ENCODE results near the gene PARD3B. TPM values are rescaled to one million over a fixed set of nuclear protein-coding genes. Genes with fewer than 3 reads are reported as not detected.

Gene PARD3B
- total and polyA plus RNA-seq, 12 donors, result 0.46 to 12.4 (median 8.3) TPM

DNA sequence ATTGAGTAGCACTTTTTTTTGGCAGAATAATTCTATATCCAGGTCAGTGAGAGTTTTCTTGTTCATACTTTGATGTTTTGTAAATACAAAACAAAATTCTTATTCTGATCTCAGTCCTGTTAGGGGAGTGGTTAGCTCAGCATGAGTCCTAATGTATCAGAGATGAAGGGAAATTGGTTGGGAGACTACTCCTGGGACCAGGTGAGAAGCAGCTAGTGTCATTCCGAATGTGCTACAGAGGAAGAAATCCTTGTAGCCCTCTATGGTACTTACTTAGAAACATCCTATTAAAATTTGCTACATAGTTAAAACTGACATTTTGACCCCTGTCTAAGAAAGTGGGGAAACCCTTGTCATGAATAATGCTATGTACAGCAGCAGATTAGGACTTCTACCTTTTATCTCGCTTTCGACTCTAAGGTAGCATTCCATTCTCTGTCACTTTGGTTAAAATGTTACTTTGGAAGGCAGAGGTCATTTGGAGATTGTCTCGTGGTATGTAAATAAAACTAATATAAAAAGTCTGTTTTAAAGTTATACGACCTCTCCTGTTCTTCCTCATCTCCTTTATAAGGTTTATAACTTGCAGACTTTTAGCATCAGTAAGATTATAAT lies 65.8 kb downstream of the PARD3B start:
- ATAC-seq (no peak), DNase-seq (no peak)
- H3K27me3 ChIP-seq, result no peaks in the 10 kb centered on the region
- H3K4me3 ChIP-seq, result no peak overlapping the region
- H3K27ac ChIP-seq, result no peak overlapping the region
- TF ChIP-seq, protein P1, sequence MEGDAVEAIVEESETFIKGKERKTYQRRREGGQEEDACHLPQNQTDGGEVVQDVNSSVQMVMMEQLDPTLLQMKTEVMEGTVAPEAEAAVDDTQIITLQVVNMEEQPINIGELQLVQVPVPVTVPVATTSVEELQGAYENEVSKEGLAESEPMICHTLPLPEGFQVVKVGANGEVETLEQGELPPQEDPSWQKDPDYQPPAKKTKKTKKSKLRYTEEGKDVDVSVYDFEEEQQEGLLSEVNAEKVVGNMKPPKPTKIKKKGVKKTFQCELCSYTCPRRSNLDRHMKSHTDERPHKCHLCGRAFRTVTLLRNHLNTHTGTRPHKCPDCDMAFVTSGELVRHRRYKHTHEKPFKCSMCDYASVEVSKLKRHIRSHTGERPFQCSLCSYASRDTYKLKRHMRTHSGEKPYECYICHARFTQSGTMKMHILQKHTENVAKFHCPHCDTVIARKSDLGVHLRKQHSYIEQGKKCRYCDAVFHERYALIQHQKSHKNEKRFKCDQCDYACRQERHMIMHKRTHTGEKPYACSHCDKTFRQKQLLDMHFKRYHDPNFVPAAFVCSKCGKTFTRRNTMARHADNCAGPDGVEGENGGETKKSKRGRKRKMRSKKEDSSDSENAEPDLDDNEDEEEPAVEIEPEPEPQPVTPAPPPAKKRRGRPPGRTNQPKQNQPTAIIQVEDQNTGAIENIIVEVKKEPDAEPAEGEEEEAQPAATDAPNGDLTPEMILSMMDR (IDR thresholded peaks at IDR 0.05), result no peak
- H3K36me3 ChIP-seq, result no peaks in the 10 kb centered on the region
- H3K9me3 ChIP-seq, result peaks cover 0 to 4% (median 0%) of the 10 kb centered on the region in 11 donors
- 93% methylated on average over 5 of the region's 5 CpGs for WGBS, 2 donors
- intact Hi-C loops (cut with DNase I), result no loop called here
- H3K4me1 ChIP-seq, result peaks cover 0 to 20% (median 9%) of the 10 kb centered on the region in 9 donors

DNA sequence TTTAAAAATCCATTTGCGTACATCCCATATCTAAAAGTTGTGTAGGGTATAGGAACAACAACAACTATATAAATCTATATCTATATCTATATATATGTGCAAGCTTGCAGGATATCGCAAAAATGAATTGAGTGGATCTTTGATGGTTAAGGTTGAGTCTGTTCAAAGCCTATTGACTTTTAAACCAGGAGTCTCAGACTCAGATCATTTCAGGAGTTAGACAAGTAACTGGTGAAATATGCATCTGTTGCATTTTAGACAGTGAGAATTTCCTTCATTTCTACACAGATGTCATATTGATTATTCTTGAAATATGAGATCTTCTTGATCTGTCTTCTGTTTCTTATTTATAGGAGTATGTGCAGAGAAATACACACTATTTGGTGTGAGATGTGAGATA lies 66.5 kb downstream of the PARD3B start:
- Histone ChIP-seq H3K27me3 (no peaks in the 10 kb centered on the region), H3K4me1 (peaks cover 0 to 20% (median 9%) of the 10 kb centered on the region in 9 donors), H3K9me3 (peaks cover 0 to 4% (median 0%) of the 10 kb centered on the region in 11 donors), H3K27ac (no peak overlapping the region), H3K36me3 (no peaks in the 10 kb centered on the region), H3K4me3 (no peak overlapping the region)
- intact Hi-C loops (cut with DNase I), result no loop called here
- WGBS, 2 donors, result 95 to 98% methylated on average over 2 of the region's 2 CpGs
- no peak for DNase-seq
- ATAC-seq, result no peak
- TF ChIP-seq, protein P1 (IDR thresholded peaks at IDR 0.05), result no peak

DNA sequence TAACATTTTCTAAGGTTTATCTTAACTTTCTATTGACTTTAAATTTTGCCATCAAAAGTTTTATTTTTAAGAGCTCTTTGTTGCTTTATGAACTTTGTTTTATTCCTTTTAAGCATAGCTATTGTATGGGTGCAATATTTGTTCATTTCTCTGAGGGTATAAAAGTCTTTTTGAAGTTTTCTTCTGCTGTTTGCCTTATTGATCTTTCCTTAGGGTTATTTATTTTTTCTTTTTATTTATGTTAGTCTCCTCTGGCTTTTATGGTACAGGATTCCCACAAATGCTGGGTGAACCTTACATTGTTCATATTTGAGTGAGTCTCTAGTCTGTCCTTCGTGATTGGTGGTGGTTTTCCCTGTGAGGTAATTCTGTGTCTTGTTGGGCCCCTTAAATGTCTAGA lies 68.4 kb downstream of the PARD3B start:
- no peaks in the 10 kb centered on the region for H3K27me3 ChIP-seq
- no peak overlapping the region for H3K27ac ChIP-seq
- peaks cover 0 to 4% (median 0%) of the 10 kb centered on the region in 11 donors for H3K9me3 ChIP-seq
- intact Hi-C loops (cut with DNase I), result no loop called here
- H3K36me3 ChIP-seq, result no peaks in the 10 kb centered on the region
- H3K4me1 ChIP-seq, result peaks cover 0 to 3% (median 0%) of the 10 kb centered on the region in 9 donors
- DNase-seq (no peak), ATAC-seq (no peak)
- WGBS, 2 donors, result 94 to 98% methylated on average over 1 of the region's 1 CpG
- TF ChIP-seq, protein P1 (IDR thresholded peaks at IDR 0.05), result no peak
- no peak overlapping the region for H3K4me3 ChIP-seq

DNA sequence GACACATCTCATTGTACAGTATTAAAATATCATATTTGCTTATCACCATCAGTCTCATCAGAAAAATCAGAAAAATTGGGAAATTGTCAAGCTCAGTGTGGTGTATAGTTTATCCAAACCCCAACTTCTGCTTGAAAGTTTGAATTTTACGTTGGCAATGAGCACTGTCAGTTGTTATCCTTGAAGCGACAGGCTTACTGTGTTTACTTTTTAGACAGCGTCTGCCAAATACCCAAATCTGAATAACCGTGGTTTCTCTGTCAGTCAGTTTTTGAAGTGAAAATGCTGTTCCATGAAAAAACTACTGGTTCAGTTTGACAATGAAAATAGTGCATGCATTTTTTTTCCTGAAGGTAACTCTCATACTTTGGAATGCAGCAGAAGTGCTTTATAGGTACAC lies 70.2 kb downstream of the PARD3B start:
- Histone ChIP-seq H3K27me3 (no peaks in the 10 kb centered on the region), H3K36me3 (no peaks in the 10 kb centered on the region), H3K27ac (no peak overlapping the region), H3K4me1 (no peaks in the 10 kb centered on the region), H3K4me3 (no peak overlapping the region), H3K9me3 (peaks cover 0 to 4% (median 0%) of the 10 kb centered on the region in 11 donors)
- TF ChIP-seq, protein P1 (IDR thresholded peaks at IDR 0.05), result no peak
- ATAC-seq, result no peak
- WGBS, 2 donors, result 87 to 90% methylated on average over 4 of the region's 4 CpGs
- intact Hi-C loops (cut with DNase I), result no loop called here
- no peak for DNase-seq

Data from heart right ventricle (tissue), 16 donors.